Naive thymus-derived CD4-positive, alpha-beta T cell (primary cell): ENCODE results near the gene C11orf87. TPM values are rescaled to one million over a fixed set of nuclear protein-coding genes. Genes with fewer than 3 reads are reported as not detected.

Experiments
- ATAC-seq: fragments of 150-1000 bp; cut with Tn5 transposase; 2 replicates; pipeline ENCODE4 v1.10.0; 2021; ENCODE audit warnings: mild to moderate bottlenecking, moderate library complexity
- CTCF ChIA-PET: fragments of 350-600 bp; sonication (Branson Sonifier 250); formaldehyde crosslinking; loops from one replicate; lab custom pipeline; 2021; ENCODE audit warnings: antibody characterized with exemption; lab: Charles Lee
- POLR2A ChIA-PET: fragments of 350-600 bp; sonication (Branson Sonifier 250); formaldehyde crosslinking; loops from one replicate; lab custom pipeline; 2021; ENCODE audit warnings: antibody characterized with exemption, inconsistent platforms; lab: Charles Lee
- DNase-seq, 9 donors: peaks; one replicate each; pipeline versions ENCODE4 v3.0.0 to v3.0.0-alpha.2; 2020 to 2022; ENCODE audit warnings: mixed read lengths in 1 of 9
- H3K27ac ChIP-seq: one replicate; pipeline ENCODE4 v1.7.0; 2013; ENCODE audit warnings: mild to moderate bottlenecking, low read depth, low read length, moderate library complexity
- H3K27me3 ChIP-seq, 2 donors: one replicate each; pipeline ENCODE4 v1.7.0; 2013; ENCODE audit warnings: low read length in 2 of 2, mild to moderate bottlenecking in 2 of 2, moderate library complexity in 2 of 2; ENCODE audit not compliant: control insufficient read depth in 2 of 2, insufficient read depth in 2 of 2
- H3K36me3 ChIP-seq, 3 experiments: 1 replicate in 2 of 3; 2 replicates in 1 of 3; pipeline ENCODE4 v1.7.0; 2013; ENCODE audit warnings: low read length in 3 of 3, mild to moderate bottlenecking in 3 of 3, moderate library complexity in 1 of 3; ENCODE audit not compliant: insufficient read depth in 3 of 3, control insufficient read depth in 2 of 3
- H3K4me1 ChIP-seq, 2 donors: one replicate each; pipeline ENCODE4 v1.7.0; 2013; ENCODE audit warnings: low read length in 2 of 2, mild to moderate bottlenecking in 2 of 2, moderate library complexity in 1 of 2; ENCODE audit not compliant: control insufficient read depth in 2 of 2, insufficient read depth in 2 of 2
- H3K4me3 ChIP-seq: 2 replicates; pipeline ENCODE4 v1.7.0; 2013; ENCODE audit warnings: mild to moderate bottlenecking, low read length
- H3K9me3 ChIP-seq, 3 experiments: 1 replicate in 2 of 3; 2 replicates in 1 of 3; pipeline ENCODE4 v1.7.0; 2013; ENCODE audit warnings: low read length in 3 of 3; ENCODE audit not compliant: control insufficient read depth in 2 of 3
- H3K27ac Mint-ChIP-seq, 9 donors: one replicate each; pipeline ENCODE4 v1.8.0; 2020 to 2022; ENCODE audit warnings: mixed read lengths in 9 of 9, mild to moderate bottlenecking in 8 of 9, moderate library complexity in 5 of 9, inconsistent platforms in 2 of 9
- H3K27me3 Mint-ChIP-seq, 5 donors: one replicate each; pipeline ENCODE4 v1.8.0; 2021 to 2022; ENCODE audit warnings: mixed read lengths in 5 of 5, mild to moderate bottlenecking in 1 of 5
- H3K36me3 Mint-ChIP-seq, 5 donors: one replicate each; pipeline ENCODE4 v1.8.0; 2020 to 2022; ENCODE audit warnings: mixed read lengths in 5 of 5, mild to moderate bottlenecking in 3 of 5, inconsistent platforms in 1 of 5
- H3K4me1 Mint-ChIP-seq, 7 donors: one replicate each; pipeline ENCODE4 v1.8.0; 2020 to 2022; ENCODE audit warnings: mixed read lengths in 7 of 7, mild to moderate bottlenecking in 3 of 7, inconsistent platforms in 1 of 7
- H3K4me3 Mint-ChIP-seq, 10 donors: one replicate each; pipeline ENCODE4 v1.8.0; 2020 to 2022; ENCODE audit warnings: mild to moderate bottlenecking in 10 of 10, mixed read lengths in 10 of 10, moderate library complexity in 6 of 10, inconsistent platforms in 2 of 10
- H3K9me3 Mint-ChIP-seq, 11 donors: one replicate each; pipeline ENCODE4 v1.8.0; 2020 to 2022; ENCODE audit warnings: mixed read lengths in 11 of 11, mild to moderate bottlenecking in 4 of 11, inconsistent platforms in 1 of 11, moderate library complexity in 1 of 11
- intact Hi-C, 2 donors: fragments of 100-400 bp; cut with micrococcal nuclease; formaldehyde crosslinking; loops; one replicate each; pipeline ENCODE4 v1.15.1; 2023
- polyA plus RNA-seq, 2 donors: library from polyadenylated mRNA; unstranded; fragments of 300-500 nt; fragmentation: Illumina TruSeq; gene quantifications; one replicate each; pipeline ENCODE4 v1.2.3, GENCODE V29; 2021
- total RNA-seq, 6 experiments: library from RNA in 5 of 6; stranded (reverse) in 5 of 6; gene quantifications; 1 replicate in 5 of 6; 2 replicates in 1 of 6; pipeline ENCODE4 v1.2.3 and lab custom pipeline; 2021 to 2026

Gene C11orf87
- total and polyA plus RNA-seq, 7 experiments from 2014 or later = not detected

DNA sequence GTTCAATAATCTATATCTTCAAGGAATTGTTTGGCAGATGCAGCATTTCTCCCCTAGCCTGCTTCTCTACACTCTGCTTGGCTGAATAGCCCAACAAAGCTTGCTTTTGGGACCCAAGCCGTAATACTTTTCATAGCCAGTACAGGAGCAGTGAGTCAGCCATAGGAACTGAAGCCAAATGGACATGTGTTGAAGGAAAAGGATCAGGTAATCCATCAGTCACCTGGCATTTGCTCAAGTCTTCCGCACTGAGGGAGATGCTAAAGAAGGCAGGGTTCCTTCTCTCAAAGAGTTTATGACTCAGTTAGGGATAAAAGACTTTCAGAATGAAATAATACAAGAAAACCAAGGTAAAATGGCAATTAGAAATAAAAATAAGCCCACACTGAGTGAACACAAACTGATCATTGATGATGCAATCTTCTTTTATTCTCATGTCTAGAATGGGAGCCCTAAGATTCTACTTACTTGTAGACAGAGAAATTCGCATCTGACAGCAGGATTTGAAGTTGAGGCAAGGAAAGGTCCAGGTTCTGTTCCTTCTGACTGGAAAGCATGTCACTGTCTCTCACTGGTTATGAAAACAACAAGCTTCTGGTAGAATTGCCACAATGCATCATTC is 13.2 kb downstream of the C11orf87 start:
- CTCF ChIA-PET = no interaction called here
- POLR2A ChIA-PET = no interaction called here
- Mint-ChIP-seq H3K4me3 (no peak overlapping the region), H3K9me3 (peaks cover 0 to 6% (median 1%) of the 10 kb centered on the region in 11 donors), H3K4me1 (no peaks in the 10 kb centered on the region), H3K36me3 (no peaks in the 10 kb centered on the region), H3K27me3 (peaks cover 0 to 5% (median 0%) of the 10 kb centered on the region in 5 donors), H3K27ac (no peak overlapping the region)
- H3K36me3 ChIP-seq = no peaks in the 10 kb centered on the region
- no peaks in the 10 kb centered on the region for H3K4me1 ChIP-seq
- H3K4me3 ChIP-seq = no peak overlapping the region
- intact Hi-C loops = no loop called here
- H3K27ac ChIP-seq = no peak overlapping the region
- ATAC-seq = no peak
- DNase-seq = no peak
- no peaks in the 10 kb centered on the region for H3K27me3 ChIP-seq
- no peaks in the 10 kb centered on the region for H3K9me3 ChIP-seq

DNA sequence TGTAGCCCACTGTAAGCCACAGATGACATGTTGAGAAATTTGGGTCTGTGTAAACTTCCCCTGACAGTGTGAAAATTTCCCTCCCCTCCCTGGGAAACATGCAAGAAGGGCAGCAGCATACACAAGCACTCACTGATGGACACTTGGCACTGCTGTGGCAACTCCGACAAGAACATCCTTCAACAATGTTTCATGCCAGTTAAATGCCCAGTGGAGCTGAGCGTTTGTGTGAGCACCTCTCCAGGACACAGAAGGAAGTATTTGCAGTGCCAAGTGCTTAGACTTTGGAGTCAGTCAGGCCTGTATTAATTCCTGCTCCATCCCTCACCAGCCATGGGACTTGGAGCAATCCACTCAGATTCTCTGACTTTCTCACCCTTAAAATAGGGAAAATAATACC is 17.7 kb downstream of the C11orf87 start:
- no peak overlapping the region for H3K4me3 Mint-ChIP-seq

GRCh38 chr11:109443052-109443451 is 21.1 kb downstream of the C11orf87 start:
- DNase-seq (no peak), ATAC-seq (no peak)
- Histone ChIP-seq H3K4me3 (no peak overlapping the region), H3K27me3 (no peaks in the 10 kb centered on the region), H3K27ac (no peak overlapping the region), H3K36me3 (no peaks in the 10 kb centered on the region), H3K4me1 (no peaks in the 10 kb centered on the region), H3K9me3 (no peaks in the 10 kb centered on the region)
- H3K27me3 Mint-ChIP-seq = peaks cover 0 to 5% (median 0%) of the 10 kb centered on the region in 5 donors
- CTCF ChIA-PET = no interaction called here
- peaks cover 0 to 5% (median 4%) of the 10 kb centered on the region in 11 donors for H3K9me3 Mint-ChIP-seq
- H3K36me3 Mint-ChIP-seq = no peaks in the 10 kb centered on the region
- H3K4me1 Mint-ChIP-seq = no peaks in the 10 kb centered on the region
- no peak overlapping the region for H3K27ac Mint-ChIP-seq
- intact Hi-C loops = no loop called here
- no peak overlapping the region for H3K4me3 Mint-ChIP-seq
- POLR2A ChIA-PET = no interaction called here

More for the DNA sequence above, 17.7 kb downstream of the C11orf87 start:
- no peaks in the 10 kb centered on the region for H3K36me3 ChIP-seq
- H3K27me3 Mint-ChIP-seq = peaks cover 0 to 5% (median 0%) of the 10 kb centered on the region in 5 donors
- H3K9me3 Mint-ChIP-seq = peaks cover 0 to 4% (median under 1%) of the 10 kb centered on the region in 11 donors
- no peaks in the 10 kb centered on the region for H3K27me3 ChIP-seq
- POLR2A ChIA-PET = no interaction called here
- H3K27ac ChIP-seq = no peak overlapping the region
- H3K4me1 Mint-ChIP-seq = no peaks in the 10 kb centered on the region
- CTCF ChIA-PET = no interaction called here
- no peak overlapping the region for H3K27ac Mint-ChIP-seq
- H3K36me3 Mint-ChIP-seq = no peaks in the 10 kb centered on the region
- no peaks in the 10 kb centered on the region for H3K4me1 ChIP-seq
- intact Hi-C loops = no loop called here
- no peak for DNase-seq
- no peak for ATAC-seq
- no peak overlapping the region for H3K4me3 ChIP-seq
- H3K9me3 ChIP-seq = no peaks in the 10 kb centered on the region

- no peak for DNase-seq
- no peaks in the 10 kb centered on the region for H3K27me3 Mint-ChIP-seq
- no peaks in the 10 kb centered on the region for H3K36me3 Mint-ChIP-seq
- intact Hi-C loops = no loop called here
- peaks cover 1 to 14% (median 7%) of the 10 kb centered on the region in 11 donors for H3K9me3 Mint-ChIP-seq
- ChIA-PET CTCF (no interaction called here), POLR2A (no interaction called here)
- no peaks in the 10 kb centered on the region for H3K4me1 ChIP-seq
- no peak overlapping the region for H3K27ac Mint-ChIP-seq
- no peaks in the 10 kb centered on the region for H3K9me3 ChIP-seq
- no peak overlapping the region for H3K4me3 ChIP-seq
- H3K27me3 ChIP-seq = no peaks in the 10 kb centered on the region
- ATAC-seq = no peak
- H3K4me1 Mint-ChIP-seq = no peaks in the 10 kb centered on the region
- no peak overlapping the region for H3K27ac ChIP-seq
- H3K36me3 ChIP-seq = no peaks in the 10 kb centered on the region
- no peak overlapping the region for H3K4me3 Mint-ChIP-seq
Observed at GRCh38 chr11:109454857-109455256, 32.9 kb downstream of the C11orf87 start.
